Stimulated activated naive CD8-positive, alpha-beta T cell treated with anti-CD3 and anti-CD28 coated beads, Interleukin-15, amount 100 ng/mL, for 72 hours (primary cell): ENCODE measurements around the gene SNX17.
A peak's percentile ranks its signal among the peaks of the same experiment; 100 is the strongest.

Source experiments
- ATAC-seq: fragments of 150-1000 bp; cut with Tn5 transposase; 2 replicates; pipeline ENCODE4 v1.10.0; 2021; ENCODE audit warnings: mild to moderate bottlenecking, moderate library complexity
- DNase-seq, 2 donors: peaks; one replicate each; pipeline ENCODE4 v3.0.0; 2021 to 2022
- H3K27ac Mint-ChIP-seq, 2 donors: one replicate each; pipeline ENCODE4 v1.8.0; 2022; ENCODE audit warnings: mild to moderate bottlenecking in 2 of 2, mixed read lengths in 2 of 2, moderate library complexity in 2 of 2
- H3K27me3 Mint-ChIP-seq: one replicate; pipeline ENCODE4 v1.8.0; 2022; ENCODE audit warnings: mixed read lengths
- H3K4me1 Mint-ChIP-seq: one replicate; pipeline ENCODE4 v1.8.0; 2022; ENCODE audit warnings: mild to moderate bottlenecking, mixed read lengths
- H3K4me3 Mint-ChIP-seq, 2 donors: one replicate each; pipeline ENCODE4 v1.8.0; 2022; ENCODE audit warnings: mild to moderate bottlenecking in 2 of 2, mixed read lengths in 2 of 2, moderate library complexity in 1 of 2
- H3K9me3 Mint-ChIP-seq, 2 donors: one replicate each; pipeline ENCODE4 v1.8.0; 2022; ENCODE audit warnings: mixed read lengths in 2 of 2

Gene SNX17

DNA sequence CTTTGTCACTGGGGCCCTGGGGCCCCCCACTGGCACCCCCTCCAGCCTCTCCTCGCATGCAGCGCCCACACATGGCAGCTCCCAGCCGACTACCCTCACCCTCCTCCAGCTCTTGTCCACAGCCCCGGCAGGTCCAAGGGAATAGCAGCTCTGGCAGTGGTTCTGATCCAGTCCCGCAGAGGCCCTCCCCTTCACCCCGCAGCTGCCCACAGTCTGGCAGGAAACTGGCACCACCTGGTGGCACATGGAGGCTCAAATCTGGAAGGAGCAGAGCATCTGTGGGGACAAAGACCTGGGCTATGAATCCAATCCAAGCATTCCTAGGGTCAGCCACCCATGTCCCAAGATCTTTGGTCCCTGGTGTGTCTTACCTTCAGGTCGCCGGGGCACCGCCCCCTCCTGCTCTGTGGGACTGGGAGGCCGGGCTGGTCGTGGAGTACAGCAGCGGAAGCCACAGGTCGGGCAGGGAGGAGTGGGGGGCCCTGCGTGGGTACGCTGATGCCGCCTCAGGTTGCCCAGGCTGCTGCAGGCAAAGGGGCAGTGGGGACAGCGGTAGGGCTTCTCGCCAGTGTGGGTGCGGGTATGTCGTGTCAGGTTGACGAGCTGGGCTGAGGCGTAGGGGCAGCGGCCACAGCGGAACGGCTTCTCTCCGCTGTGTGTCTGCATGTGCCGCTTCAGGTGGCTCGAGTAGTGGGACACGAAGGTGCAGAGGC lies 7.8 kb downstream of the SNX17 start:
- Mint-ChIP-seq H3K4me3 (no peak overlapping the region), H3K9me3 (no peaks in the 10 kb centered on the region), H3K27me3 (no peaks in the 10 kb centered on the region), H3K4me1 (peaks cover 58% of the 10 kb centered on the region), H3K27ac (no peak overlapping the region)
- DNase-seq (no peak), ATAC-seq (no peak)

DNA sequence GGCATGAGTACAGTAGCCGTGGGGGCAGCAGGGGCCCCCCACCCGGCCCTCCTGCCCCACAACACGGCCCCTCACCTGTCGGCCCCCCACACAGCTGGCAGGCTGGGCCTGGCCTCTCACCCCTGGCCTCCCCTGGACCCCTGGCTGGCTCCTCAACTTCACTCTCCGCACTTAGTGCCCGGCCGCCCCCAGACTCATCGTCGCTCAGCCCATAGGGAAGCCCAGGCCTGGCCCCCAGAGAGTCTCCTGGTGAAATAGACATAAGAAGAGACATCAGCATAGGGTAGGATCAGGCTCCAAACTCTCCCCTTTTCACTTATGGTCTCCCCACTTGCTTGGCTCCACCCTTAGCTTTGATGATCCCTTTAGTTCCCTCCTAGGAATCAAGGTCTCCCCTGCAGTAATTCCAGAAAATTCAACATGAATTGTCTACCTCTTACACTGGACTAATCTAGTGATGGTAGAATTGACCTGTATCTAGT lies 8.4 kb downstream of the SNX17 start:
- Mint-ChIP-seq H3K9me3 (no peaks in the 10 kb centered on the region), H3K4me1 (peaks cover 56% of the 10 kb centered on the region), H3K27me3 (no peaks in the 10 kb centered on the region), H3K4me3 (peak overlapping the region; percentile 90 to 93), H3K27ac (peak overlapping the region in 1 of 2 donors; percentile 96)
- DNase-seq (no peak), ATAC-seq (no peak)

DNA sequence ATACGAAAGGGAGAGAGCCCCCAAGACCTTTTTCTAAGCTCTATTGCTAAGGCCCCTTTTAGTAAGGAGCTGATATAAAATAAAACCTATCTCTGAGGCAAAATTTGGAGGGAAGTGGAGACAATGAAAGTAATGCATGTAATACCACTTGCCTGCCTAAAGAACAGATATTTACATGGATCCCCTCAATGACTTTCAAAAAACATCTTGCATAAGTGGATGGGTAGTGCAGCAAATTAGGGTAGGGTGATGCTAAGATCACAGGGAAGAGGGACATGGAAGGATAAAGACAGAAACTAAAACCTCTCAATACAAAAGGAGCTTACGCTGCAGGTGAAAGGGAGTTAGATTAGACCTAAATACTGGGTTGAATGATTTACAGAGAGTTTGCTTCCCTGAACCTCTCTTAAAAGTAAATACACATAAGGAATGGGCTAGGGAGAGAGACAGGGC lies 9.0 kb downstream of the SNX17 start:
- Mint-ChIP-seq H3K9me3 (no peaks in the 10 kb centered on the region), H3K4me3 (peak overlapping the region; percentile 90 to 93), H3K27ac (peak overlapping the region; percentile 92 to 96), H3K4me1 (peaks cover 59% of the 10 kb centered on the region), H3K27me3 (no peaks in the 10 kb centered on the region)
- DNase-seq (no peak), ATAC-seq (no peak)

DNA sequence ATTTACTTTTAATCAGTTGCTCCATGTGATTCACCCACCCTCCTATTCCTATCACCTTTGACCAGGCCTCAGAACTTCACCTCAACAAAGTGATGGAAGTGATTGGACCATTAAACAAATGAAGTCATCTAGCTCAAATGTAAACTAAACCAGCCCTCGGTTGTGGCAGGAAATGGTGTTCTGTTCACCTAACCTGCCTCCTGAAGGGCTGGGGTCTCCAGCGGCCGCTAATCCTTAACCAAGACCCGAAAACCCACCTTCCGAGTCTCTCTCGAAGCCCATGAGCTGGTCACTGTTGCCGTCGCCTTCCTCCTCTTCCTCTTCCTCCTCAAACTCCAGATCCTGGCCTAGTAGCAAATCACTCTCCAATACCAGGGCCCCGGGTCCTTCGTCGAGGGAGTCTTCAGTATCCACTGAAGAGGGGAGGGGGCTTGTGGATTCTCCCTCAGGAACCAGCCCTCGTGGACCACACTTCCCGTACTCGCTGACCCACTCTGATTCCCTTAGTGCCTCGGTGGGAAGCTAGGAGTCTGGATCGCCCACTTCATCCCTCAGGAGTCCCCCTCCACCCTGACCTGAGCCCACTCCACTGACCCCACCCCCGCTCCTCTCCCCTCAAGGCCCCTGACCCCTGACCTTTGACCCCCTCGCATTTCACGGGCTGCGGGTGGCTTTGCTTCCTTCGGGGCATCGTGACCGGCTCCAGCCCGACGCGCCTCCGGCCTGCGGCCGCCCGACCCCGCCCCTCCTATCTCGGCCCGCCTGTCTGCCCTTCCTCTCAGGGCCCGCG lies 9.6 kb downstream of the SNX17 start:
- H3K27me3 Mint-ChIP-seq: no peaks in the 10 kb centered on the region
- ATAC-seq: peak; percentile 70
- peak overlapping the region; percentile 92 to 96 for H3K27ac Mint-ChIP-seq
- peaks cover 55% of the 10 kb centered on the region for H3K4me1 Mint-ChIP-seq
- peak overlapping the region; percentile 90 to 93 for H3K4me3 Mint-ChIP-seq
- no peaks in the 10 kb centered on the region for H3K9me3 Mint-ChIP-seq
- peak in 1 of 2 donors; percentile 69 for DNase-seq

DNA sequence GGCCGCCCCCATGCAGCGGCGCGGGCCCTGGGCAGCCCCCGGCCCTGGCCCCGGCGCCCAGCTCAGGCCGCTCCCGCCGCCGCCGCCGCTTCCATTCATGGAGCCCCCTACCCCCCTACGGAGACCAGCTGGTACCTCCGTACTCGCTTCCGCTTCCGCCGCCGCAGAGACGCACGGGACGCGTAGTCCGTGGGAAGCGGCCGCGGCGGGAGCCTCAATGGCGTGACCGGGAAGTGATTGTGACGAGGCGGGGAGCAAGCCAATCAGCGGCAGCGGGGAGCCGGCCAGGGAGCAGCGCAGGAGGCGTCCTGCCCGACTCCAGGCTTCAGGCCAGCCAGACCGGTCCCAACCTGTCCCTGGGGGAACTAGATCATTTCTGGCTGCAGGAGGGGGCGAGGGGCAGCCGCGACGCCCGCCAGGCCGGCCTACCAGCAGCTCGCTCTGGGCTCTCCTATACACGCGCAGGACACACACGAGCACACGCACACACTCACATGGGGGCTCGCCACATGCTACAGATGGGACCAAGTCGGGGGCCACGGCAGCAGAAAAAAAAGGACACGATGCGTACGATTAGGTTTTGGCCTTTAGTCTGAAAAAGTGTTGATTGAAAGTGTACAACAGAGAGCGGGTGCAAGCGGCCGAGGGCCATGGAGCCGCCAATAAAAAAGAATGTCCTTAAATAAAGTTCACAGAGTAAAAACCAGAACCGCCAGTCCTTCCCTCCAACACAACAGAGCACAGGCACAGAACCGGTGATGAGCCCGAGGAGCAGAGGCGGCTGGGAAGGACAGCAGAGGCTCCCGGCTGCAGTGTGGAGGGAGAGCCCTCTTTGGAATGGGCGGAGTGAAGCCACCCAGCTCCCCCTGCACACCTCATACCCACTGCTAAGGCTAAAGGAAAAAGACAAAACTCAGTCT lies 10.5 kb downstream of the SNX17 start, which contains the start of gene ZNF513:
ZNF513 (minus strand) TSS at position 109 of the 920 bp plus-strand sequence. CDS start 208 bp downstream, outside the sequence.
- peak within 1 kb of the TSS; percentile 90 to 93 for H3K4me3 Mint-ChIP-seq
- no peaks in the 10 kb centered on the region for H3K27me3 Mint-ChIP-seq
- H3K27ac Mint-ChIP-seq: peak within 1 kb of the TSS; percentile 92 to 96
- H3K4me1 Mint-ChIP-seq: peaks cover 55% of the 10 kb centered on the region
- DNase-seq (peak; percentile 78 to 91), ATAC-seq (peak; percentile 92)
- no peaks in the 10 kb centered on the region for H3K9me3 Mint-ChIP-seq

DNA sequence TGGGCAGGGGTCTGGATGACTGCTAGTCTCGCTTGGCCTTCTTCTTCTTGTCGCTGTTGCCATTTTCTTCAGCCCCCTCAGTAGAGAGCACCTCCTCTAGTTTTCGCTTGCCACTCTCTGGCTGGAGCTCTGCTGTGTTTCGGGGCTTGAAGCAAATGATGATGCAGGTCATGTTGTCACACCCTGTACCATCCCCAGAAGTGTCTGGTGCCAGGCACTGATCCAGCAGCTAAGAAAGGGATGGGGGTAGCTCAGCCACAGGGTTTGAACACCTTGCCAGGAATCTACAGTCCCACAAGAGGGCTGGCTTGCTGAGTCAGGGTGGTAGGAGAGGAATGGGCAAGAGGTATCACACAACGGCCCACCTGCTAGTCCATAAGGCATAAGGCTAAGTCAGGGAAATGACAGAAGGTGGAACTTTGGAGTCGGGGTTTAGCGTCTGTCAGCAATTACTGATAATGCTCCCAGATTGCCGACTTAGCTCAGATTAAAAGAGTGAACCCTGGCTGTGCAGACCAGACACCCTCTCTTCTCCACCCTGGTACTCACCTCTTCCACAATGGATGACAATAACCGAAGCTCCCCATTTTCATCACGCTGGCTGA lies 11.3 kb downstream of the SNX17 start:
- Mint-ChIP-seq H3K27me3 (no peaks in the 10 kb centered on the region), H3K4me3 (peak overlapping the region; percentile 90 to 93), H3K9me3 (no peaks in the 10 kb centered on the region), H3K4me1 (peaks cover 55% of the 10 kb centered on the region), H3K27ac (peak overlapping the region in 1 of 2 donors; percentile 96)
- DNase-seq (no peak), ATAC-seq (no peak)

DNA sequence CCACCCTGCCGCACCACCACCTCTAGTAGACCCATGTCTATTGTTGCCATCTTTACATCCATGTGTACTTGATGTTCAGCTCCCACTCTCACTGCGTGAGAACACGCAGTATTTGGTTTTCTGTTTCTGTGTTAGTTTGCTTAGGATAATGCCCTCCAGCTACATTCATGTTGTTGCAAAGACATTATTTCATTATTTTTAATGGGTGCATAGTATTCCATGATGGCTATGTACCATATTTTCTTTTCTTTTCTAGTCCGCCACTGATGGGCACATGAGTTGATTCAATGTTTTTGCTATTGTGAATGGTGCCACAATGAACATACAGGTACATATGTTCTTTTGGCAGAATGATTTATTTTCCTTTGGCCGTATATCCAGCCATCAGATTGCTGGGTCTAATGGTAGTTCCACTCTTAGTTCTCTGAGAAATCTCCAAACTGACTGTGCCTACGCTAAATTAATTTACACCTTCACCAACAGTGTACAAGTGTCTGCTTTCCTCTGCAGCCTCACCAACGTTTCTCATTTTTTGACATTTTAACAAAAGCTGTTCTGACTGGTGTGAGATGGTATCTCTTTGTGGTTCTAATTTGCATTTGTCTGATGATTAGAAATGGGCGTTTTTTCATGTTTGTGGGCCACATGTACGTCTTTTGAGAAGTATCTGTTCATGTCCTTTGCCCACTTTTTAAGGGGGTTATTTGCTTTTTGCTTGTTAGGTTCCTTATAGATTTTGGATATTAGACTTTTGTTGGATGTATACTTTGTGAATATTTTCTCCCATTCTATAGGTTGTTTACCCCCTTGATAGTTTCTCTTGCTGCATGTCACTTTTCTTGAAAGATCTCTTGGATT lies 20.6 kb downstream of the SNX17 start:
- Mint-ChIP-seq H3K4me1 (peaks cover 18% of the 10 kb centered on the region), H3K4me3 (no peak overlapping the region), H3K27ac (peak overlapping the region in 1 of 2 donors; percentile 53), H3K9me3 (no peaks in the 10 kb centered on the region), H3K27me3 (no peaks in the 10 kb centered on the region)
- no peak for ATAC-seq
- no peak for DNase-seq

DNA sequence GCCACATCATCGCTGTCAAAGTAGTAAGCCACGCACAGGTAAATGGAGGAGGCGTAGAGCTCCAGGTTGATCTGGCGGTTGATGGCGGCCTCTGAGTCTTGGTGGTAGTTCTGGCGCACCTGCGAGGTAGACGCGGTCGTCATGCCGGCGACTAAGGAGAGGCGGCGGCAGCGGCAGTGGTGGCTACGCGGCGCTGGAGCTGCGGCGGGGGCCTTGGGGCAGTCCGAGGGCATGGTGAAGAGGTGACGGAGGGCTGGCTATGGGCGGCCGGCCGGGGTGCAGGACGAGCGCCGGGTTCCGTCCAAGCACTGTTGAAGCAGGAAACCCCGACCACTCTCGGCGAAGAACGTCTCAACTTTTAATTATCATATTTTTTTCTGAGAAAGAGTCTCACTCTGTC lies 22.8 kb downstream of the SNX17 start:
- ATAC-seq: no peak
- peaks cover 30% of the 10 kb centered on the region for H3K4me1 Mint-ChIP-seq
- no peak for DNase-seq
- H3K9me3 Mint-ChIP-seq: no peaks in the 10 kb centered on the region
- H3K27ac Mint-ChIP-seq: no peak overlapping the region
- no peaks in the 10 kb centered on the region for H3K27me3 Mint-ChIP-seq
- no peak overlapping the region for H3K4me3 Mint-ChIP-seq

DNA sequence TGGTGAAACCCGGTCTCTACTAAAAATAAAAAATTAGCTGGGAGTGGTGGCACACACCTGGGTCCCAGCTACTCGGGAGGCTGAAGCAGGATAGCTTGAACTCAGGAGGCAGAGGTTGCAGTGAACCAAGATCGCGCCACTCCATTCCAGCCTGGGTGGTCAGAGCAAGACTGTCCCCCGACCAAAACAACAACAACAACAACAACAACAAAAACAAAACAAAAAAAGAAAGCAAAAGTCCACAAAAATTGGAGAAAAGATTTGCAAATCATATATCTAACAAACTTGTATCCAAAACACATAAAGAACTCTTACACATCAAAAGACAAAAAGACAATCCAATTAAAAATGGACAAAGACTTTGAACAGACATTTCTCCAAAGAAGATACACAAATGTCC lies 28.5 kb downstream of the SNX17 start:
- H3K27ac Mint-ChIP-seq: no peak overlapping the region
- peak overlapping the region; percentile 7 to 16 for H3K4me3 Mint-ChIP-seq
- H3K4me1 Mint-ChIP-seq: peaks cover 44% of the 10 kb centered on the region
- no peaks in the 10 kb centered on the region for H3K27me3 Mint-ChIP-seq
- no peaks in the 10 kb centered on the region for H3K9me3 Mint-ChIP-seq
- ATAC-seq (no peak), DNase-seq (no peak)

DNA sequence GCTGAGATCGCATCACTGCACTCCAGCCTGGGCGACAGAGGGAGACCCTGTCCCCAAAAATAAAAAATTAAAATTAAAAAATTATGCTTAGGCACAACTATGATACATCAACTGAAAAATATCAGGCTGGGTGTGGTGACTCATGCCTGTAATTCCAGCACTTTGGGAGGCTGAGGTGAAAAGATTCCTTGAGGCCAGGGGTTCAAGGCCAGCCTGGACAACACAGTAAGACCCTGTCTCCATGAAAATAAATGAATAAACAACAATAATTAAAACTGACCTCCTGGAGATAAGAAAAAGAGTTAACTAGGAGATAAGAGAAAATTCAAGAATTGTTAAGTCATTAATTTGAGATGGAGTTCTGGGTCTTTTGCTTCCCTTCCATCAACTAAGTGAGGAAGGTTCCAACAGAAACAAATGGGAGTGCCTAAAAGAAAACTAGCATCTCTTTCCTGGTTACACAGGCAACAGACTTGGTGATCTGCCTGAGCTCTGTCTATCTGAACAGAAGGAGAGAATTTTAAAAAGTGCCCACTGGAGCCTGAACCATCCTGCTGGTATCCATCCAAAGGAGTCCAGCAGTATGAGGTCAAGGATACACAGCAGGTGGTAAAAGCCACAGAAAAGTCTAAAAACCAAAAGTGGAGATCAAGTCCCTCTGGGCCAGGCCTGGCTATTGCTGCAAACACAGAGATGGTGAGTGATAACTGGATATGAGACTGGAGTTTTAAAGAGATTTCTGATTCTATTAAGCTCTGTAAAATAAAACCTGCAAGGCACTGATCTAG lies 30.1 kb downstream of the SNX17 start:
- Mint-ChIP-seq H3K27me3 (no peaks in the 10 kb centered on the region), H3K4me1 (peaks cover 45% of the 10 kb centered on the region), H3K9me3 (no peaks in the 10 kb centered on the region), H3K4me3 (no peak overlapping the region), H3K27ac (peak overlapping the region in 1 of 2 donors; percentile 44)
- DNase-seq (no peak), ATAC-seq (no peak)

DNA sequence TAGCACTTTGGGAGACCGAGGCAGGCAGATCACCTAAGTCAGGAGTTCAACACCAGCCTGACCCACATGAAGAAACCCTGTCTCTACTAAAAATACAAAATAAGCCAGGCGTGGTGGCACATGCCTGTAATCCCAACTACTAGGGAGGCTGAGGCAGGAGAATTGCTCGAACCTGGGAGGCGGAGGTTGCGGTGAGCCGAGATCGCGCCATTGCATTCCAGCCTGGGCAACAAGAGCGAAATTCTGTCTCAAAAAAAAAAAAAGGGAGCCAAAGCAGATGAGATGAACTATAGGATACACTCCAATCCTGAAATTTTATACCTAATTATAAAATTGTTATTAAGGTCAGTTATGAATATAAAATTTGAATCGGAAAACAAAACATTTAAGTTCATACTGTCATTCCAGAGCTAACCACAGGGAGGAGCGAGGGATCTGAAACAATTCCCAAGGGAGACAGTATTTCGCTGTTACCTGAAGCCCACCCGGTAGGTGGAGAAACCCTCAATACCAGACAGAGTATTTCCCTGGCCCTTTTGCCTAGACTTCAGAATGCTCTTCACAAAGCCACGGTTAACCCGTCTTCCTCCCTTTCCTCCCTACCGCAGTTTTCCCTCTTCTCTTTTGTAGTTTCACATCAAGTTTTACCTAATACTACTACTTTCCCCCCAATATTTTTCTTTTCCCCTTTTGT lies 37.5 kb downstream of the SNX17 start:
- H3K9me3 Mint-ChIP-seq: peaks cover 0 to 4% of the 10 kb centered on the region in 2 donors

DNA sequence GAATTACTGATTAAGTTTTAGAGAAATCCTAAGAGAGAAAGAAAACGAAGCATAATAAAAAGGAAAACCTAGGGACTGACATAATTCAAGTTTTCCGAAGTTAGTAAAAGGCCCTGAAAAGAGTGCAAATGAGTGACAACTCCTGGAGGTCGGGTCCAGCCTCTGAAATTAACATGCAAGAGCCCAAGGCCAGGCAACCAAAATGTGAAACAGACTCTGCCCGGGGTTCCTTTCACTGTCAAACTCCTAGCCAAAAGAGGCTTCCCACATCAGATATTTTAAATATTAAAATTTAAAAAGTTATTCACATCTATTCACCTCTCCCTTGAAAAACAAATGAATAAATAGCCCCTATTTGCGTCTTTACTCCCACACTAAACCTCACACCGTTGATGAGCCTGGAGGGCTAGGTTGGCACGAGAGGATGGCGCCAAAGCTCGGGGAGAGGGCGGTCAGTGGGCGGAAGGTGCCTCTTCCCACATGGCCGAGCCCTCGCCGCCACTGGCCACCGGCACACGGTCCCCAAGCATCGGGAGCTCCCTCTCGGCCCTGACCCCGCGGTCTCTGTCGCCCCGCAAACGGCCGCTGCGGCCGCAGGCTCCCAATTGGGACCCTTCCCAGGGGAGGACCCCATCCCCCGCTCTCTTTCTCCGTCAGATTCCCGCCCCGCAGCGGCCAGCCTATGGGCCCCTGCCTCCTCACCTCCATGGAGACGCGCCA lies 38.3 kb downstream of the SNX17 start:
- DNase-seq (no peak), ATAC-seq (peak; percentile 47)
- Mint-ChIP-seq H3K4me1 (peaks cover 42% of the 10 kb centered on the region), H3K27me3 (peaks cover 7% of the 10 kb centered on the region), H3K9me3 (peaks cover 0 to 4% of the 10 kb centered on the region in 2 donors), H3K27ac (peak overlapping the region; percentile 74 to 97), H3K4me3 (peak overlapping the region; percentile 85 to 98)

More for the DNA sequence above, 37.5 kb downstream of the SNX17 start:
- H3K4me3 Mint-ChIP-seq: peak overlapping the region; percentile 85 to 98
- H3K27me3 Mint-ChIP-seq: peaks cover 7% of the 10 kb centered on the region
- no peak for ATAC-seq
- no peak for DNase-seq
- H3K27ac Mint-ChIP-seq: peak overlapping the region; percentile 38 to 74
- peaks cover 42% of the 10 kb centered on the region for H3K4me1 Mint-ChIP-seq
